CD4-positive, alpha-beta T cell treated with Interleukin-4 for 4 hours (primary cell): ENCODE data around the gene MBNL2.

Source experiments
- DNase-seq: peaks from one replicate; pipeline ENCODE4 v3.0.0-alpha.2; 2020

MBNL2 gene

GRCh38 chr13:97353927-97354675 is 132.0 kb downstream of the MBNL2 start:
- no peak for DNase-seq

DNA sequence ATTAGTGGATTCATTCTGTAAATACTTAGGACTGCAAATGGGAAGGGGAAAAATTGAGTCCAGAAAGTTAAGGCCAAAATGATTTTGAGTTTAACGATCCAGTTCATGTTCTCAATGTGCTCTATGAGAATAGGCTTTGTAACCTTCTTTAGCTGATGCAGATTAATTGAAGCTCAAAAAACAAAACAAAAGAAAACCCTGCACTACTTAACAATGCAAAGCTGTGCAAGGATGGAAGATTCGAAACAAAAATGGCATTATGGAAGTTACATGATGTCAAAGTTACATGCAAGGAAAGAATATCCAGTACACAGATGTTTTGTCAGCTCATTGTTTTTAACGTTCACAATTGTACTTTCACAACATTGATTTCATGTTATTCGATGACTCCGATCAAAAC is 132.7 kb downstream of the MBNL2 start:
- DNase-seq: no peak

GRCh38 chr13:97356592-97356991 is 134.5 kb downstream of the MBNL2 start:
- DNase-seq: no peak

DNA sequence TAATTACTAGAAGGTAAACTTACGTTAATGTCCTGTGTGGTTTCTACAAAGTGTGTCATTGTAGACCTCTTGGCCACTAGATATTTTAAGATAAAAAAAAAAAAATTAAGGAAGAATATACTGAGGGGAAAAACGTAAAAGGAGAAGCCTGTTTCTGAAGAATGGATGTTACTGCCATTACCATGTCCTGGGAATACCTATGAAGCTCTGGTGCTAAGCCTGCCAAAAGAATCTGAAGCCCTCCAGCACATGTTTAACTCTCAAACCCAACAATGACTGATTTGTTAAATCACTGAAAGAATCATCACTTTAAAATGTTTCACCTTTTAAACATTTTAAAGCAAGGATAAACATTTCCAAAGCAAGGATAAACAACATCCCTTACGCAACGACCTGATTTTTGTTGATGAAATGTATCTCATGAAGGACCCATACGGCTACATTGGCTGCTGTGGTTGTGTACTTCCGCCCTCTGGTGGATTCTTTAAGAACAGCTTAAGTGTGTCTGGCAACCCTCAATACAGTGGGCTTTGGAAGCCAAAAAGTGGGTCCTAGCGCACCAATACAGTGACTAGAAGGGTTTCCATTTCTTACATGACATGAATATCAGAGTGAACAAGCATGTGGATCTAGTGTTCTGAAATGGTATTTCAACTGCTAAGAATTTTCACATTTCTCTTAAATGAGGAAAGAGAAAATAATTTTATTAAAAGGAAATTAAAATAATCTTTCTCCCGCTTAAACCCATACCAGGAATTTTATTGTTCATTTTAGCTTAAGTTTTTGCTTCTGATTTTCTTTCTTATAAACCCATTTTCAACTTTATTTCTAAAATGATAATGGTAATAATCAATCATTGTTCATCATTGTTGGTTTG is 137.3 kb downstream of the MBNL2 start:
- DNase-seq: peak; percentile 67

GRCh38 chr13:97360610-97361009 is 138.5 kb downstream of the MBNL2 start:
- no peak for DNase-seq

GRCh38 chr13:97364031-97364430 is 141.9 kb downstream of the MBNL2 start:
- no peak for DNase-seq

DNA sequence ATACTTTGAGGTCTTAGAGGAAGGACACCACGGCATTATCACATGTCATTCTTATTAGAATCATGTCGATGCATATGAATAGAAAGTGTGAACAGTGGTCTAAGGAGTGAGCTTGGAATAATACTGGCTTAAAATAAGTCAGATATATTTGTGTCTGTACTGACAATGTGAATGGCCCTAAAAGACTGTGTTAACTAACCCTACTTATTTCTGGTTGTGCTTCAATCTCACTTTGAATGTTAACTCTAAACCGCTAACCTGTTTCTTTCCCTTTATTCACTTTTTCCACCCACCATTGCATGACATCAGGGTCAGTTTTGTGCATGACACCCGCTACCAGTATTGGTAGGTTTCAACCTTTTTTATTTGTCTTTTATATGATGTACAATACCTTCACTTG is 142.7 kb downstream of the MBNL2 start:
- DNase-seq: no peak

- DNase-seq: no peak
Observed at GRCh38 chr13:97366172-97366688, 144.1 kb downstream of the MBNL2 start.

- no peak for DNase-seq
Observed at GRCh38 chr13:97367016-97367822, 145.1 kb downstream of the MBNL2 start.

DNA sequence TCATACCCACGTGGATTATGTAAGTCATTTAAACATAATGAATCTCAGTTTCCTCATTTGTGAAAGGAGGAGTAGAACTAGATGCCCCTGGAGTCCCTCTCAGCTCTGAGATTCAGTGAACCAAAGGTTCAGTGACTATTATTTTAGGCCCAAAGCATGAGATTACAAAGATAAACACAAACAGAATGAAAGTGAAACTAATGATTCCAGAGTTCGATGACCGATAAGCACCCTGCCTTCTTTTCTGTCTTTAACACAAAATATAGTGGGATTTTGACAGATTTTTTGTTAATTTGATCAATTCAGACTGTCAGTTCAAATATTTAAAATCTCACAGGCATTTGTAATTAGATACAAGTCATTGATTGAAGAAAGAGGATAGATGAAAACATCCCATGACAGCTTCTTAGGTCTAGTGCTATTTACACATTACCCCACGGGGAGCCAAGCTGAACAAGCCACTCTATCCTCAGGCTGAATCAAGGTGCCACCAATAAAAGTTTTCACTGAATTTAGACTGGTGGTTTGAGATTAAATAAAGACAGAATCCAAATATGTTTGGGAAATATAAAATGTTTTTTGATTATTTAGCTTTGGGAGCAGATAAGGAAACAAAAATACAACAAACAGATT is 147.2 kb downstream of the MBNL2 start:
- peak; percentile 29 for DNase-seq

GRCh38 chr13:97371486-97372109 is 149.5 kb downstream of the MBNL2 start:
- no peak for DNase-seq

GRCh38 chr13:97372936-97373335 is 150.8 kb downstream of the MBNL2 start:
- no peak for DNase-seq

- DNase-seq: no peak
Observed at GRCh38 chr13:97373787-97374186, 151.7 kb downstream of the MBNL2 start.

GRCh38 chr13:97376981-97377380 is 154.8 kb downstream of the MBNL2 start:
- DNase-seq: no peak

DNA sequence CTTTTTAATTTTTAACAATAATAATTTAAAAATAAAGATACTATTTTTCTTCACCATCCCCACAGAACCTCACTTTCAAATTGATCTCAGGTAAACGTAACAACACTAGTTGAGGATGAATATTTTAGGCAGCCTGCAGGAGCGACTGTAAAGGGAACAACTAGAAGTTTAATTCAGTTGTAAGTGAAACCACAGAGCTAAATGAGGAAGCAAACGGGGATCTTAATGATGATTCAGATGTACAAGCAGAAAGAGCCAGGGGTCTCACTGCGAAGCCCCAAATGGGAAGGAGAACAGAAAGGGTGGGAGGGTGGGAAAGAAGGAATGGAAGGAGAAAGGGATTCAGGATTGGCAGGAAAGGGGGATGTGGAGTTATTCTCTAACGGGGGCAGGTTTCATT is 157.3 kb downstream of the MBNL2 start:
- DNase-seq: no peak

GRCh38 chr13:97380696-97381095 is 158.6 kb downstream of the MBNL2 start:
- no peak for DNase-seq

GRCh38 chr13:97381189-97381588 is 159.1 kb downstream of the MBNL2 start:
- no peak for DNase-seq

- no peak for DNase-seq
Observed at GRCh38 chr13:97382276-97382675, 160.1 kb downstream of the MBNL2 start.

DNA sequence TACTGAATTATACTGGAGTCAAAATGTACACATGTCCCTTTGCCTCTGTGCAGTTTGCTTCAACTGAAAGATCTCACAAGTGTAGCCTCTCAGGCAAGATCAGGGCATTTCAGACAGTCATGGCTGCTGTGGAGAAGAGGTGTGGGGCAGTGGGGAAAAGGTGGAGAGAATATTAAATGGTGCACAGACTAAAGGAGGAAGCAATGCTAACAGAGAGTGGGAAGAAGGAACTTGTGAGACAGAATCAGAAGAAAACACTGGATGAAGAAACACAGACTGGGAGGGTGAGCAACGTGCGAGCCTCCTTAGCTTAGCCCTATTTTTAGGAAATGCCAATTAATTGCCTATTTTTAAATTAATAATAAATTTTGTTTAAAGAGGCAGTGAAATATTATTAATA is 162.2 kb downstream of the MBNL2 start:
- DNase-seq: no peak

DNA sequence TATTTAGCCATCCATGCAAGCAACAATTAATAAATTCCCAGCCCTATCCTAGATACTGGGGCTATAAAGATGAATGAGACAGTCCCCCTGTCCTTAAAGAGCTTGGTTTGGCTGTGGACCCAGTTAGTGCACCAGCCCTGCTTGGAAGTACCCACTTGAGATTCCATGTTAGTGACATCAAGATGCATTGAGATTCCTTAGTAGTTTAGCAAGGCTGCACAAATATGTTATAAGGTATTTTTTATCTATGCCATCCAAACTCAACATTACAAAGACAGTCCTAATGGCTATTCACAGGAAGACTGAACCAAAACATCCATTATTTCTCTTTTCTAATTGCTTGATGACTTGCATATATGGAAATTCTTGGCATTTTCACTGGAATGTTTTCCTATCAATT is 163.0 kb downstream of the MBNL2 start:
- DNase-seq: no peak

DNA sequence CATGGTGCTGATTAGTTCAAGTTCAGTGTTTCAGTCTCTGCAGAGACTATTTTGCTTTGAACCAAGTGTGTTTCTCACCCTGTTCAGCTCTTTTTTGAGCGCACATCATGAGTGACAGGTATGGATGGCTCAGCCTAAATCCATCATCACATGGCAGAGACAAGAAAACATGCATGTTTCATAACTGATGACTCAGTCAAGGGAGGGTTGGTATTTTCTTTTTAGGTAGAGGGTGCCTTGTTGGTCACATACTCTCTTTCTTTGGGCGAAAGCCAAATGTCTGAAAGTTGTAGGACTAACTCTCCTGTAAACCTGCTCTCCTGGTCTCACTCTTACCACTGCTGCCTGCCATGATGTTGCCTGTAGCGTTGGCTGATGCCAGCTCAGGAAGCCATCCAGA is 163.7 kb downstream of the MBNL2 start:
- no peak for DNase-seq

- no peak for DNase-seq
Observed at GRCh38 chr13:97386801-97387484, 164.8 kb downstream of the MBNL2 start.
